Measurements from ENCODE around the gene ALX3.

DNA sequence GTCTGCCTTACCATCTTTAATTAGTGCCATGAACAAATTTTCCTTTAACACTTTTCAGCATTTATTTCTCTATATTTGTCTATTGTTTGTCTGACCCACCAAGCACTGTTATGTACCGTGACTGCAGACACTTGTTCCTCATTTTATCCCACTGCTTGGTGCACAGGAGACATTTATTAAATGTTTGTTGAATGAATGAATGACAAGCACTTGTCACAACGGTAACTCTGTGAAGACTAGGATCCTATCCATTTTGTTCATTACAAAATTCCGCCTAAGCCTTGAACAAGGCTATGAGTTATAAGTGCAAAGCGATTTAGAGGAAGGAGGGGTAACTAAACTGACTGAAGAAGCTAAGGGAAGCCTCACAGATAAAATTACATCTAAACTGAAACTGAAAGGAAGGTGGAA, 36.4 kb downstream of the ALX3 start:
- TF ChIP-seq, protein P1, sequence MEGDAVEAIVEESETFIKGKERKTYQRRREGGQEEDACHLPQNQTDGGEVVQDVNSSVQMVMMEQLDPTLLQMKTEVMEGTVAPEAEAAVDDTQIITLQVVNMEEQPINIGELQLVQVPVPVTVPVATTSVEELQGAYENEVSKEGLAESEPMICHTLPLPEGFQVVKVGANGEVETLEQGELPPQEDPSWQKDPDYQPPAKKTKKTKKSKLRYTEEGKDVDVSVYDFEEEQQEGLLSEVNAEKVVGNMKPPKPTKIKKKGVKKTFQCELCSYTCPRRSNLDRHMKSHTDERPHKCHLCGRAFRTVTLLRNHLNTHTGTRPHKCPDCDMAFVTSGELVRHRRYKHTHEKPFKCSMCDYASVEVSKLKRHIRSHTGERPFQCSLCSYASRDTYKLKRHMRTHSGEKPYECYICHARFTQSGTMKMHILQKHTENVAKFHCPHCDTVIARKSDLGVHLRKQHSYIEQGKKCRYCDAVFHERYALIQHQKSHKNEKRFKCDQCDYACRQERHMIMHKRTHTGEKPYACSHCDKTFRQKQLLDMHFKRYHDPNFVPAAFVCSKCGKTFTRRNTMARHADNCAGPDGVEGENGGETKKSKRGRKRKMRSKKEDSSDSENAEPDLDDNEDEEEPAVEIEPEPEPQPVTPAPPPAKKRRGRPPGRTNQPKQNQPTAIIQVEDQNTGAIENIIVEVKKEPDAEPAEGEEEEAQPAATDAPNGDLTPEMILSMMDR (conservative IDR thresholded peaks at IDR 0.05): no peak
- TF ChIP-seq EZH2 (IDR thresholded peaks at IDR 0.05; ENCODE audit: low read depth): no peak

All from PC-9 (cell line).